Activated CD8-positive, alpha-beta memory T cell treated with anti-CD3 and anti-CD28 coated beads for 24 hours (primary cell): ENCODE data around the gene CRISP2.
"Not testable (repeated sequence)": the region's sequence is repeated elsewhere in the genome, so short reads cannot be mapped to it uniquely, and the experiment has no call there.

Source experiments
- DNase-seq: peaks from one replicate; pipeline ENCODE4 v3.0.0-alpha.2; 2020

Gene CRISP2

GRCh38 chr6:49713346-49713745 lies at the start of gene CRISP2:
Gene CRISP2 (minus strand): TSS chr6:49713543. CDS start chr6:49709196, 4,347 bp downstream.
- no peak for DNase-seq

- no peak for DNase-seq
Observed at GRCh38 chr6:49744259-49744658, 30.9 kb upstream of the CRISP2 start, which contains the start of gene CRISP3. Gene CRISP3 (minus strand): TSS chr6:49744388. CDS start chr6:49744367, 21 bp downstream.

GRCh38 chr6:49743429-49743828 lies 30.1 kb upstream of the CRISP2 start:
- DNase-seq: no peak

GRCh38 chr6:49739423-49739822 lies 26.1 kb upstream of the CRISP2 start:
- no peak for DNase-seq

- DNase-seq: no peak
Observed at GRCh38 chr6:49736017-49736508, 22.7 kb upstream of the CRISP2 start.

- DNase-seq: no peak
Observed at GRCh38 chr6:49733680-49734079, 20.3 kb upstream of the CRISP2 start.

- DNase-seq: no peak
Observed at GRCh38 chr6:49732781-49733180, 19.4 kb upstream of the CRISP2 start.

GRCh38 chr6:49730251-49730650 lies 16.9 kb upstream of the CRISP2 start:
- no peak for DNase-seq

- DNase-seq: not testable (repeated sequence)
Observed at GRCh38 chr6:49723917-49724316, 10.6 kb upstream of the CRISP2 start.

- DNase-seq: no peak
Observed at GRCh38 chr6:49721297-49721696, 8.0 kb upstream of the CRISP2 start.

- no peak for DNase-seq
Observed at GRCh38 chr6:49720372-49720771, 7.0 kb upstream of the CRISP2 start.

GRCh38 chr6:49698478-49698877 lies 14.9 kb downstream of the CRISP2 start:
- DNase-seq: no peak

GRCh38 chr6:49693512-49693911 lies 19.8 kb downstream of the CRISP2 start:
- DNase-seq: no peak

GRCh38 chr6:49692534-49692933 lies 20.8 kb downstream of the CRISP2 start:
- DNase-seq: no peak

GRCh38 chr6:49676671-49677281 lies 36.6 kb downstream of the CRISP2 start:
- no peak for DNase-seq

- DNase-seq: no peak
Observed at GRCh38 chr6:49675816-49676215, 37.5 kb downstream of the CRISP2 start.

GRCh38 chr6:49668083-49668511 lies 45.2 kb downstream of the CRISP2 start:
- no peak for DNase-seq

- DNase-seq: no peak
Observed at GRCh38 chr6:49666930-49667757, 46.2 kb downstream of the CRISP2 start.

GRCh38 chr6:49666480-49666879 lies 46.9 kb downstream of the CRISP2 start:
- DNase-seq: no peak

GRCh38 chr6:49664817-49665216 lies 48.5 kb downstream of the CRISP2 start:
- no peak for DNase-seq

- not testable (repeated sequence) for DNase-seq
Observed at GRCh38 chr6:49664054-49664453, 49.3 kb downstream of the CRISP2 start.

- DNase-seq: no peak
Observed at GRCh38 chr6:49662892-49663261, 50.5 kb downstream of the CRISP2 start.

GRCh38 chr6:49662231-49662891 lies 51.0 kb downstream of the CRISP2 start:
- no peak for DNase-seq

- no peak for DNase-seq
Observed at GRCh38 chr6:49653942-49654341, 59.4 kb downstream of the CRISP2 start.
